ENCODE results near the gene RAB31.
A peak's percentile ranks its signal among the peaks of the same experiment; 100 is the strongest.

The RAB31 gene

GRCh38 chr18:9679125-9679524 lies 29.0 kb upstream of the RAB31 start:
- peaks cover 11% of the 10 kb centered on the region for H3K4me1 ChIP-seq (ENCODE audit: insufficient read depth, poor library complexity, severe bottlenecking)
- H3K4me3 ChIP-seq (ENCODE audit: severe bottlenecking): no peak overlapping the region
- no peaks in the 10 kb centered on the region for H3K27me3 ChIP-seq (ENCODE audit: insufficient read depth, poor library complexity, severe bottlenecking)
- ATAC-seq (ENCODE audit: low read depth) (no peak), DNase-seq (ENCODE audit: low spot score) (no peak)
- no peak for TF ChIP-seq CTCF (IDR thresholded peaks at IDR 0.05; ENCODE audit: poor library complexity, severe bottlenecking)
- no peaks in the 10 kb centered on the region for H3K36me3 ChIP-seq (ENCODE audit: low read depth)
- no peak overlapping the region for H3K27ac ChIP-seq (ENCODE audit: poor library complexity, severe bottlenecking)
- H3K9me3 ChIP-seq (ENCODE audit: severe bottlenecking): no peaks in the 10 kb centered on the region

GRCh38 chr18:9681217-9681616 lies 26.9 kb upstream of the RAB31 start:
- DNase-seq (ENCODE audit: low spot score) (no peak), ATAC-seq (ENCODE audit: low read depth) (no peak)
- Histone ChIP-seq H3K4me1 (ENCODE audit: insufficient read depth, poor library complexity, severe bottlenecking) (peaks cover 9% of the 10 kb centered on the region), H3K27ac (ENCODE audit: poor library complexity, severe bottlenecking) (no peak overlapping the region), H3K4me3 (ENCODE audit: severe bottlenecking) (no peak overlapping the region), H3K9me3 (ENCODE audit: severe bottlenecking) (no peaks in the 10 kb centered on the region), H3K36me3 (ENCODE audit: low read depth) (no peaks in the 10 kb centered on the region), H3K27me3 (ENCODE audit: insufficient read depth, poor library complexity, severe bottlenecking) (no peaks in the 10 kb centered on the region)
- no peak for TF ChIP-seq CTCF (IDR thresholded peaks at IDR 0.05; ENCODE audit: poor library complexity, severe bottlenecking)

- no peak for TF ChIP-seq CTCF (IDR thresholded peaks at IDR 0.05; ENCODE audit: poor library complexity, severe bottlenecking)
- no peak overlapping the region for H3K27ac ChIP-seq (ENCODE audit: poor library complexity, severe bottlenecking)
- H3K9me3 ChIP-seq (ENCODE audit: severe bottlenecking): no peaks in the 10 kb centered on the region
- DNase-seq (ENCODE audit: low spot score) (no peak), ATAC-seq (ENCODE audit: low read depth) (no peak)
- no peaks in the 10 kb centered on the region for H3K36me3 ChIP-seq (ENCODE audit: low read depth)
- no peak overlapping the region for H3K4me3 ChIP-seq (ENCODE audit: severe bottlenecking)
- H3K27me3 ChIP-seq (ENCODE audit: insufficient read depth, poor library complexity, severe bottlenecking): no peaks in the 10 kb centered on the region
- peaks cover 9% of the 10 kb centered on the region for H3K4me1 ChIP-seq (ENCODE audit: insufficient read depth, poor library complexity, severe bottlenecking)
Observed at GRCh38 chr18:9682572-9682971, 25.5 kb upstream of the RAB31 start.

GRCh38 chr18:9683418-9684396 lies 24.4 kb upstream of the RAB31 start:
- DNase-seq (ENCODE audit: low spot score): no peak
- ATAC-seq (ENCODE audit: low read depth): peak; percentile 73
- H3K9me3 ChIP-seq (ENCODE audit: severe bottlenecking): no peaks in the 10 kb centered on the region
- no peak overlapping the region for H3K4me3 ChIP-seq (ENCODE audit: severe bottlenecking)
- H3K4me1 ChIP-seq (ENCODE audit: insufficient read depth, poor library complexity, severe bottlenecking): peaks cover 18% of the 10 kb centered on the region
- peak; percentile 91 for TF ChIP-seq CTCF (IDR thresholded peaks at IDR 0.05; ENCODE audit: poor library complexity, severe bottlenecking)
- no peaks in the 10 kb centered on the region for H3K36me3 ChIP-seq (ENCODE audit: low read depth)
- no peak overlapping the region for H3K27ac ChIP-seq (ENCODE audit: poor library complexity, severe bottlenecking)
- no peaks in the 10 kb centered on the region for H3K27me3 ChIP-seq (ENCODE audit: insufficient read depth, poor library complexity, severe bottlenecking)

Measured in RWPE2 (cell line).